ENCODE results near the gene WNT3A.

The WNT3A gene

GRCh38 chr1:228084325-228084724, 77.5 kb downstream of the WNT3A start:
- DNase-seq (ENCODE audit: low read depth, low spot score), result no peak

GRCh38 chr1:228084797-228085196, 78.0 kb downstream of the WNT3A start:
- no peak for DNase-seq (ENCODE audit: low read depth, low spot score)

GRCh38 chr1:228085287-228085951, 78.6 kb downstream of the WNT3A start:
- DNase-seq (ENCODE audit: low read depth, low spot score), result no peak

- DNase-seq (ENCODE audit: low read depth, low spot score), result no peak
Measured at GRCh38 chr1:228087771-228088251, 81.0 kb downstream of the WNT3A start.

- DNase-seq (ENCODE audit: low read depth, low spot score), result no peak
Measured at GRCh38 chr1:228088586-228089498, 82.0 kb downstream of the WNT3A start.

GRCh38 chr1:228089519-228090380, 83.0 kb downstream of the WNT3A start:
- no peak for DNase-seq (ENCODE audit: low read depth, low spot score)

- DNase-seq (ENCODE audit: low read depth, low spot score), result no peak
Measured at GRCh38 chr1:228090613-228091081, 83.8 kb downstream of the WNT3A start.

GRCh38 chr1:228091084-228091483, 84.3 kb downstream of the WNT3A start:
- no peak for DNase-seq (ENCODE audit: low read depth, low spot score)

- no peak for DNase-seq (ENCODE audit: low read depth, low spot score)
Measured at GRCh38 chr1:228092342-228093049, 85.7 kb downstream of the WNT3A start.

GRCh38 chr1:228093050-228093906, 86.5 kb downstream of the WNT3A start:
- no peak for DNase-seq (ENCODE audit: low read depth, low spot score)

GRCh38 chr1:228094432-228095016, 87.7 kb downstream of the WNT3A start:
- no peak for DNase-seq (ENCODE audit: low read depth, low spot score)

- DNase-seq (ENCODE audit: low read depth, low spot score), result no peak
Measured at GRCh38 chr1:228095161-228095560, 88.4 kb downstream of the WNT3A start.

- DNase-seq (ENCODE audit: low read depth, low spot score), result no peak
Measured at GRCh38 chr1:228095938-228096337, 89.1 kb downstream of the WNT3A start.

GRCh38 chr1:228096416-228097332, 89.9 kb downstream of the WNT3A start:
- DNase-seq (ENCODE audit: low read depth, low spot score), result no peak

GRCh38 chr1:228097333-228098081, 90.7 kb downstream of the WNT3A start:
- DNase-seq (ENCODE audit: low read depth, low spot score), result no peak

- no peak for DNase-seq (ENCODE audit: low read depth, low spot score)
Measured at GRCh38 chr1:228098323-228098931, 91.6 kb downstream of the WNT3A start.

- no peak for DNase-seq (ENCODE audit: low read depth, low spot score)
Measured at GRCh38 chr1:228099331-228099732, 92.5 kb downstream of the WNT3A start.

Measured in activated naive CD8-positive, alpha-beta T cell treated with anti-CD3 and anti-CD28 coated beads, Interleukin-2, amount 50 U/mL, for 16 hours (primary cell).